Neural progenitor cell (in vitro differentiated cells): ENCODE measurements around the gene MACROH2A2. TPM values are rescaled to one million over a fixed set of nuclear protein-coding genes. Genes with fewer than 3 reads are reported as not detected.

Source experiments
- DNase-seq: peaks from one replicate; pipeline ENCODE4 v3.0.0-alpha.2; 2016; ENCODE audit warnings: low spot score
- H2AFZ ChIP-seq: fragments of 200-600 bp; sonication (generic); replicated peaks from 2 replicates; pipeline ENCODE4 v1.6.1; 2016; ENCODE audit warnings: antibody characterized with exemption
- H3F3A ChIP-seq: fragments of 200-600 bp; sonication (generic); 2 replicates; pipeline ENCODE4 v1.6.1; 2016; ENCODE audit warnings: antibody characterized with exemption, low read depth
- H3K27ac ChIP-seq: fragments of 200-600 bp; sonication (generic); 2 replicates; pipeline ENCODE4 v1.5.1; 2016; ENCODE audit warnings: mild to moderate bottlenecking
- H3K27me3 ChIP-seq: fragments of 200-600 bp; sonication (generic); 2 replicates; pipeline ENCODE4 v1.6.1; 2016; ENCODE audit warnings: mild to moderate bottlenecking, moderate library complexity
- H3K36me3 ChIP-seq: fragments of 200-600 bp; sonication (generic); 2 replicates; pipeline ENCODE4 v1.5.1; 2016
- H3K4me1 ChIP-seq: fragments of 200-600 bp; sonication (generic); 2 replicates; pipeline ENCODE4 v1.6.1; 2016; ENCODE audit warnings: mixed run types
- H3K4me2 ChIP-seq: fragments of 200-600 bp; sonication (generic); 2 replicates; pipeline ENCODE4 v1.6.1; 2016
- H3K4me3 ChIP-seq: fragments of 200-600 bp; sonication (generic); 2 replicates; pipeline ENCODE4 v1.5.1; 2016
- H3K79me2 ChIP-seq: fragments of 200-600 bp; sonication (generic); 2 replicates; pipeline ENCODE4 v1.6.1; 2016; ENCODE audit warnings: low read depth
- H3K9ac ChIP-seq: fragments of 200-600 bp; sonication (generic); 2 replicates; pipeline ENCODE4 v1.6.1; 2016
- H3K9me3 ChIP-seq: fragments of 200-600 bp; sonication (generic); 2 replicates; pipeline ENCODE4 v1.5.1; 2016; ENCODE audit warnings: low read depth
- H4K20me1 ChIP-seq: fragments of 200-600 bp; sonication (generic); 2 replicates; pipeline ENCODE4 v1.6.1; 2016; ENCODE audit warnings: low read depth
- H3K27ac Mint-ChIP-seq: 3 replicates; pipeline ENCODE4 v1.8.0; 2021; ENCODE audit warnings: mixed read lengths
- H3K27me3 Mint-ChIP-seq: 2 replicates; pipeline ENCODE4 v1.8.0; 2022; ENCODE audit warnings: low read depth, mild to moderate bottlenecking, inconsistent platforms, moderate library complexity, mixed read lengths; ENCODE audit not compliant: insufficient read depth
- H3K36me3 Mint-ChIP-seq: 3 replicates; pipeline ENCODE4 v1.8.0; 2021; ENCODE audit warnings: mixed read lengths
- H3K4me1 Mint-ChIP-seq: 3 replicates; pipeline ENCODE4 v1.8.0; 2021; ENCODE audit warnings: mixed read lengths
- H3K4me3 Mint-ChIP-seq: 3 replicates; pipeline ENCODE4 v1.8.0; 2021; ENCODE audit warnings: mild to moderate bottlenecking, moderate library complexity, mixed read lengths
- H3K9me3 Mint-ChIP-seq: 3 replicates; pipeline ENCODE4 v1.8.0; 2020; ENCODE audit warnings: mixed read lengths
- EZH2 ChIP-seq: fragments of 200-600 bp; sonication (generic); IDR thresholded peaks from 2 replicates; pipeline ENCODE4 v1.6.1; 2017; ENCODE audit warnings: antibody characterized with exemption, mild to moderate bottlenecking, moderate library complexity
- EZH2phosphoT487 ChIP-seq: fragments of 200-600 bp; sonication (generic); IDR thresholded peaks from 2 replicates; pipeline ENCODE4 v1.6.1; 2017; ENCODE audit warnings: antibody characterized with exemption
- total RNA-seq: library from RNA; depleted of rRNA; stranded (reverse); fragments of >200 nt; gene quantifications from 2 replicates; pipeline ENCODE4 v1.2.3, GENCODE V29; 2015; ENCODE audit warnings: low replicate concordance
- TF ChIP-seq, protein P1 (sequence below): fragments of 200-600 bp; sonication (generic); IDR thresholded peaks from 2 replicates; pipeline ENCODE4 v1.5.1; 2017; ENCODE audit warnings: antibody characterized with exemption, mild to moderate bottlenecking

The MACROH2A2 gene
- total RNA-seq, 1 donor from 2014 or later, result 159 TPM

DNA sequence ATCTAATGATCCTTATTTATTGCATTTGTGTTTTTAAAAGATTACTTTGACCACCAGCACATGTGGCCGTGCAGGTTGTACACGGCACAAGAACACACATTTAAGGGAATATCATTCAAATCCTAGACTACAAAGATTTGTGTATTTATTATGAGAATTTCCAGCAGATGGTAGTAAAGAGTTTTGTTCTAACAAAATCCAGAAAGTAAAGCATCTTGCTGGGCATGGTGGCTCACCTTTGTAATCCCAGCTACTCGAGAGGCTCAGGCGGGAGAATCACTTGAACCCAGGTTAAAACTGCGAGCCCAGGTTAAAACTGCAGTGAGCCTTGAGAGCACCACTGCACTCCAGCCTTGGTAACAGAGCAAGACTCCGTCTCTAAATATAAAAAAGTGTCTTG lies 31.5 kb downstream of the MACROH2A2 start:
- H3K36me3 ChIP-seq, result no peaks in the 10 kb centered on the region
- H3K4me3 ChIP-seq, result no peak overlapping the region
- Mint-ChIP-seq H3K36me3 (peaks cover 36% of the 10 kb centered on the region), H3K9me3 (no peaks in the 10 kb centered on the region), H3K4me1 (no peaks in the 10 kb centered on the region), H3K27me3 (peaks cover 7% of the 10 kb centered on the region), H3K27ac (no peak overlapping the region), H3K4me3 (no peak overlapping the region)
- no peaks in the 10 kb centered on the region for H3K9me3 ChIP-seq
- no peaks in the 10 kb centered on the region for H3K79me2 ChIP-seq
- no peaks in the 10 kb centered on the region for H3K27me3 ChIP-seq
- TF ChIP-seq EZH2phosphoT487, result no peak
- TF ChIP-seq EZH2, result no peak
- TF ChIP-seq, protein P1, sequence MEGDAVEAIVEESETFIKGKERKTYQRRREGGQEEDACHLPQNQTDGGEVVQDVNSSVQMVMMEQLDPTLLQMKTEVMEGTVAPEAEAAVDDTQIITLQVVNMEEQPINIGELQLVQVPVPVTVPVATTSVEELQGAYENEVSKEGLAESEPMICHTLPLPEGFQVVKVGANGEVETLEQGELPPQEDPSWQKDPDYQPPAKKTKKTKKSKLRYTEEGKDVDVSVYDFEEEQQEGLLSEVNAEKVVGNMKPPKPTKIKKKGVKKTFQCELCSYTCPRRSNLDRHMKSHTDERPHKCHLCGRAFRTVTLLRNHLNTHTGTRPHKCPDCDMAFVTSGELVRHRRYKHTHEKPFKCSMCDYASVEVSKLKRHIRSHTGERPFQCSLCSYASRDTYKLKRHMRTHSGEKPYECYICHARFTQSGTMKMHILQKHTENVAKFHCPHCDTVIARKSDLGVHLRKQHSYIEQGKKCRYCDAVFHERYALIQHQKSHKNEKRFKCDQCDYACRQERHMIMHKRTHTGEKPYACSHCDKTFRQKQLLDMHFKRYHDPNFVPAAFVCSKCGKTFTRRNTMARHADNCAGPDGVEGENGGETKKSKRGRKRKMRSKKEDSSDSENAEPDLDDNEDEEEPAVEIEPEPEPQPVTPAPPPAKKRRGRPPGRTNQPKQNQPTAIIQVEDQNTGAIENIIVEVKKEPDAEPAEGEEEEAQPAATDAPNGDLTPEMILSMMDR, result no peak
- no peak overlapping the region for H2AFZ ChIP-seq
- peaks cover 12% of the 10 kb centered on the region for H4K20me1 ChIP-seq
- H3K4me2 ChIP-seq, result no peak overlapping the region
- no peaks in the 10 kb centered on the region for H3K4me1 ChIP-seq
- no peak for DNase-seq
- no peak overlapping the region for H3K9ac ChIP-seq
- no peaks in the 10 kb centered on the region for H3F3A ChIP-seq
- H3K27ac ChIP-seq, result no peak overlapping the region

DNA sequence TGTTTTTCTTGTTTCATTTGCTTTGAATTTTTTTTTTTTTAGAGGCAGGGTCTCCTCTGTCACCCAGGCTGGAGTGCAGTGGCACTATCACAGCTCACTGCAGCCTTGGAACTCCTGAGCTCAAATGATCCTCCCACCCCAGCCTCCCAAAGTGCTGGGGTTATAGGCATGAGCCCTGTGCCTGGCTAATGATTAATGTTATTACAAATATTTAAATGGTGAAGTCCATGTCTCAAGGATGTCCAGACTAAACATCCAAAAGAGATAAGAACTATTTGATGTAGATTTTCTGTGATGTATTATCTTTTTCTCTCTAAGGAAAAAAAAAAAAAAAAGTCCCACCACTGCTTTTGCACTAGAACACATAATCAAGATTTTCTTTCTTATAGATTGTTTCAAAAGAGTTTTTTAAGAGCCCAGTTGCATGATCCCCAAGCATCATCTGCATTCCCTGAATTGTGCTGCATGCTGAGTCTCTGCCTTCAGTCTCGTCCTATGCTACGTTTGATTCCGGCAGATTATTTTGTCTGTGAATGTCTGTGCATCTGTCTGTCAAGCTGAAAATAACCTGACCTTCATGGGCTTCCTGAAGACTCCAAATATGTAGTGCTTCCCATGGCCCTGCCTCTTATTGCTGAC lies 33.4 kb downstream of the MACROH2A2 start:
- Mint-ChIP-seq H3K27me3 (no peaks in the 10 kb centered on the region), H3K4me3 (no peak overlapping the region), H3K9me3 (no peaks in the 10 kb centered on the region), H3K36me3 (peaks cover 34% of the 10 kb centered on the region), H3K4me1 (no peaks in the 10 kb centered on the region), H3K27ac (no peak overlapping the region)
- Histone ChIP-seq H3K27me3 (no peaks in the 10 kb centered on the region), H3K27ac (no peak overlapping the region), H3K4me3 (no peak overlapping the region), H3K9ac (no peak overlapping the region), H3K79me2 (no peaks in the 10 kb centered on the region), H3K9me3 (no peaks in the 10 kb centered on the region), H3F3A (no peaks in the 10 kb centered on the region), H3K4me2 (no peak overlapping the region), H2AFZ (no peak overlapping the region), H4K20me1 (peaks cover 4% of the 10 kb centered on the region), H3K4me1 (no peaks in the 10 kb centered on the region), H3K36me3 (no peaks in the 10 kb centered on the region)
- no peak for DNase-seq
- TF ChIP-seq EZH2phosphoT487, result no peak
- TF ChIP-seq, protein P1, result no peak
- TF ChIP-seq EZH2, result no peak

DNA sequence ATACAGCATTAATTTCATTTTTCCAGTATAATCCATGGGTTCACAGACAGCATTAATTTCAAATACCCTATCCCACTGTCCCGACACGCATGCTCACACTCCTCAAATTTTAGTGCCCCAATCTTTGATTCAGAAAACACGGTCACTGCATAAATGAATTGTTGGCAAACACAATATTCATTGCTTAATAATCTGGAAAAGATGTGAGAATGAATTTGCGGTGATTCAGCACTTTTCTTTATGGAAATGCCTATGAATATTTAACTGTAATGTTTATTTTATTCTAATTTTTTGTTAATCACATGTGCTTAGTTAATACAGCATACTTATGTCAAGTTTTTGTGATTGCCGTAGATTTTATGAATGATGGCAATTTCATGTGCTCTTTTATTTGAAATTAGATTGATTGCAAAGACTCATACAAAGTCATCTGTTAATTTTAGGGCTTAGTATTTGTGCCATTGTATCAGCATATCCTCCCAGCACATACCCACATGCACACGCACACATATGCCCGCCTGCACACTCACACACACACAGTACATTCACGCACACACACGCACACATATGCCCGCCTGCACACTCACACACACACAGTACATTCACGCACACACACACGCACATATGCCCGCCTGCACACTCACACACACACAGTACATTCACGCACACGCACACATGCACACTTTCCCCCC lies 35.1 kb downstream of the MACROH2A2 start:
- DNase-seq, result no peak
- Mint-ChIP-seq H3K9me3 (no peaks in the 10 kb centered on the region), H3K4me3 (no peak overlapping the region)

DNA sequence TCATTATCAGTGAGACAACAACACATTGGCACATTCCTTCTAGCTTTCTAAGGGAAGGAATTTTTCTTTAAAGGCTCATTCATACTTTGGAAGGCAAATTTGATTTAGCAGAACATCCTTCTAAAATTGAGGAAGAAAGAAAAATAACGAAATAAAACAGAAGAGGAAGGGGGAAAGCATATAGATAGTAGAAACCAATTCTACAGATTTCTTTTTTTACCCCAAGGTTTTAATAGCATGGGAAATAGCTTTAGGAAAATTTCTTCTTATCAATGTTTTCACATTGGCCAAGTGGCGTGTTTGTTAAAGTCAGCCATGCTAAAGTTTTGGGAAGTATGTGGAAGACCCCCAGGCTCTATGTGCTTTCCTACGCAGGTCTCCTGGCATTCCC lies 35.7 kb downstream of the MACROH2A2 start:
- Histone ChIP-seq H3K9ac (no peak overlapping the region), H3K27me3 (no peaks in the 10 kb centered on the region), H2AFZ (no peak overlapping the region), H3K27ac (no peak overlapping the region), H3K4me1 (no peaks in the 10 kb centered on the region), H3K9me3 (no peaks in the 10 kb centered on the region), H3K4me2 (no peak overlapping the region), H3F3A (no peaks in the 10 kb centered on the region), H3K36me3 (no peaks in the 10 kb centered on the region), H3K4me3 (no peak overlapping the region), H4K20me1 (no peaks in the 10 kb centered on the region), H3K79me2 (no peaks in the 10 kb centered on the region)
- Mint-ChIP-seq H3K36me3 (peaks cover 32% of the 10 kb centered on the region), H3K27ac (no peak overlapping the region), H3K4me3 (no peak overlapping the region), H3K4me1 (no peaks in the 10 kb centered on the region), H3K27me3 (no peaks in the 10 kb centered on the region), H3K9me3 (no peaks in the 10 kb centered on the region)
- no peak for DNase-seq
- TF ChIP-seq EZH2phosphoT487 (no peak), EZH2 (no peak)
- TF ChIP-seq, protein P1, result no peak

More for the DNA sequence above, 35.1 kb downstream of the MACROH2A2 start:
- H3K36me3 Mint-ChIP-seq, result peaks cover 32% of the 10 kb centered on the region
- H3K4me1 ChIP-seq, result no peaks in the 10 kb centered on the region
- H3K36me3 ChIP-seq, result no peaks in the 10 kb centered on the region
- no peak overlapping the region for H3K27ac ChIP-seq
- H3K9me3 ChIP-seq, result no peaks in the 10 kb centered on the region
- no peak overlapping the region for H3K9ac ChIP-seq
- H3K4me3 ChIP-seq, result no peak overlapping the region
- H3F3A ChIP-seq, result no peaks in the 10 kb centered on the region
- H3K79me2 ChIP-seq, result no peaks in the 10 kb centered on the region
- no peaks in the 10 kb centered on the region for H3K27me3 Mint-ChIP-seq
- no peaks in the 10 kb centered on the region for H3K4me1 Mint-ChIP-seq
- H3K4me2 ChIP-seq, result no peak overlapping the region
- H4K20me1 ChIP-seq, result no peaks in the 10 kb centered on the region
- no peak overlapping the region for H2AFZ ChIP-seq
- no peak for TF ChIP-seq EZH2phosphoT487
- no peaks in the 10 kb centered on the region for H3K27me3 ChIP-seq
- no peak overlapping the region for H3K27ac Mint-ChIP-seq
